ENCODE results near the gene MISP.

DNA sequence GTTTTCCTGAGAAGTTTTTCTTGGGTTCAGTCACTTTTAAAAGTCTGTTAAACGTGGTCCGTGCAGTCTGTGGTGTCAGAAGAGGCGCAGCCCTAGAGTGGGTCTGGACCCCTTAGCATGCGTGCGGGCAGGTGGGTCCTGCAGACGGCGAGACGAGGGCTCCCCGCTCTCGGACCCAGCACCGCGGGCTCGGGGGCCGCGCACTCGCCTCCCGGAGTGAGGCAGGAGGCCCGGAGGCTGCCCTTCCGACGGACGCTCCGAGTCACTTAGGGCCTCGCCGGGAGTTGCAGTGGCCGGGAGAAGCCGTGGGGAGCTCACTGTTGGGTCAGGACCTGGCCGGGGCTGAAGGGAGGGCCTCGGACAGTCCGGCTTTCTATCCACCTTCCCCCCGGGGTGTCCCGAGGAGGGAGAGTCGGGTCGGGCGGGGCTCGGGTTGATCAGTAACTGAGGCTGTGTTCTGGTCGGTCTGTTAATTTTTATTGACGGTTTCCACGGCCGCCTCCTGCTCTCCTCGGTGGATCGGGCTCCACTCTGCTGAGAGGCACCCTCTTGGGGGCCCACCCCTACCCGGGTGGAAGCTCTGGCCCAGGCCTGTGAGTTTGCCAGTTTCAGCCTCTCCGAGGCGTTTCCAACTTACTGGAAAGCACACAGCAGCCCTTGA, 47.6 kb downstream of the MISP start:
- TF ChIP-seq, protein P1, sequence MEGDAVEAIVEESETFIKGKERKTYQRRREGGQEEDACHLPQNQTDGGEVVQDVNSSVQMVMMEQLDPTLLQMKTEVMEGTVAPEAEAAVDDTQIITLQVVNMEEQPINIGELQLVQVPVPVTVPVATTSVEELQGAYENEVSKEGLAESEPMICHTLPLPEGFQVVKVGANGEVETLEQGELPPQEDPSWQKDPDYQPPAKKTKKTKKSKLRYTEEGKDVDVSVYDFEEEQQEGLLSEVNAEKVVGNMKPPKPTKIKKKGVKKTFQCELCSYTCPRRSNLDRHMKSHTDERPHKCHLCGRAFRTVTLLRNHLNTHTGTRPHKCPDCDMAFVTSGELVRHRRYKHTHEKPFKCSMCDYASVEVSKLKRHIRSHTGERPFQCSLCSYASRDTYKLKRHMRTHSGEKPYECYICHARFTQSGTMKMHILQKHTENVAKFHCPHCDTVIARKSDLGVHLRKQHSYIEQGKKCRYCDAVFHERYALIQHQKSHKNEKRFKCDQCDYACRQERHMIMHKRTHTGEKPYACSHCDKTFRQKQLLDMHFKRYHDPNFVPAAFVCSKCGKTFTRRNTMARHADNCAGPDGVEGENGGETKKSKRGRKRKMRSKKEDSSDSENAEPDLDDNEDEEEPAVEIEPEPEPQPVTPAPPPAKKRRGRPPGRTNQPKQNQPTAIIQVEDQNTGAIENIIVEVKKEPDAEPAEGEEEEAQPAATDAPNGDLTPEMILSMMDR (IDR thresholded peaks at IDR 0.05; ENCODE audit: insufficient read depth, low read length): no peak
- TF ChIP-seq POLR2AphosphoS5 (IDR thresholded peaks at IDR 0.05; ENCODE audit: low read depth): peak; percentile 8; the same call in 1 of the 2 replicates
- TF ChIP-seq, protein P2, sequence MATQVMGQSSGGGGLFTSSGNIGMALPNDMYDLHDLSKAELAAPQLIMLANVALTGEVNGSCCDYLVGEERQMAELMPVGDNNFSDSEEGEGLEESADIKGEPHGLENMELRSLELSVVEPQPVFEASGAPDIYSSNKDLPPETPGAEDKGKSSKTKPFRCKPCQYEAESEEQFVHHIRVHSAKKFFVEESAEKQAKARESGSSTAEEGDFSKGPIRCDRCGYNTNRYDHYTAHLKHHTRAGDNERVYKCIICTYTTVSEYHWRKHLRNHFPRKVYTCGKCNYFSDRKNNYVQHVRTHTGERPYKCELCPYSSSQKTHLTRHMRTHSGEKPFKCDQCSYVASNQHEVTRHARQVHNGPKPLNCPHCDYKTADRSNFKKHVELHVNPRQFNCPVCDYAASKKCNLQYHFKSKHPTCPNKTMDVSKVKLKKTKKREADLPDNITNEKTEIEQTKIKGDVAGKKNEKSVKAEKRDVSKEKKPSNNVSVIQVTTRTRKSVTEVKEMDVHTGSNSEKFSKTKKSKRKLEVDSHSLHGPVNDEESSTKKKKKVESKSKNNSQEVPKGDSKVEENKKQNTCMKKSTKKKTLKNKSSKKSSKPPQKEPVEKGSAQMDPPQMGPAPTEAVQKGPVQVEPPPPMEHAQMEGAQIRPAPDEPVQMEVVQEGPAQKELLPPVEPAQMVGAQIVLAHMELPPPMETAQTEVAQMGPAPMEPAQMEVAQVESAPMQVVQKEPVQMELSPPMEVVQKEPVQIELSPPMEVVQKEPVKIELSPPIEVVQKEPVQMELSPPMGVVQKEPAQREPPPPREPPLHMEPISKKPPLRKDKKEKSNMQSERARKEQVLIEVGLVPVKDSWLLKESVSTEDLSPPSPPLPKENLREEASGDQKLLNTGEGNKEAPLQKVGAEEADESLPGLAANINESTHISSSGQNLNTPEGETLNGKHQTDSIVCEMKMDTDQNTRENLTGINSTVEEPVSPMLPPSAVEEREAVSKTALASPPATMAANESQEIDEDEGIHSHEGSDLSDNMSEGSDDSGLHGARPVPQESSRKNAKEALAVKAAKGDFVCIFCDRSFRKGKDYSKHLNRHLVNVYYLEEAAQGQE (IDR thresholded peaks at IDR 0.05; ENCODE audit: insufficient replicate concordance, low read depth): no peak
- no peak for TF ChIP-seq GABPA (IDR thresholded peaks at IDR 0.05; ENCODE audit: low read depth)
